ENCODE results near the gene C4BPA.

Gene C4BPA

GRCh38 chr1:207063014-207063413 lies 41.0 kb upstream of the C4BPA start:
- Histone ChIP-seq H3K9me2 (ENCODE audit: low read depth, low read length) (no peaks in the 10 kb centered on the region), H3K79me2 (ENCODE audit: insufficient read depth, low read length) (no peaks in the 10 kb centered on the region), H3K4me3 (ENCODE audit: low read depth, low read length, poor library complexity, severe bottlenecking) (no peak overlapping the region), H3K27me3 (ENCODE audit: insufficient read depth, low read length) (no peaks in the 10 kb centered on the region), H3K9me3 (ENCODE audit: low read length) (no peaks in the 10 kb centered on the region), H3K36me3 (ENCODE audit: insufficient read depth, low read length) (peaks cover 20% of the 10 kb centered on the region; the same call in 1 of the 2 replicates), H3K4me1 (ENCODE audit: insufficient read depth, low read length, severe bottlenecking) (peaks cover 5% of the 10 kb centered on the region), H2AFZ (ENCODE audit: low read length) (no peak overlapping the region), H3K4me2 (ENCODE audit: low read length) (no peak overlapping the region), H3K9ac (ENCODE audit: low read length) (no peak overlapping the region), H3F3A (ENCODE audit: insufficient read depth, low read length) (no peaks in the 10 kb centered on the region), H3K27ac (ENCODE audit: low read depth, low read length, poor library complexity, severe bottlenecking) (no peak overlapping the region), H4K20me1 (ENCODE audit: insufficient read depth, low read length) (no peaks in the 10 kb centered on the region)
- no peak for TF ChIP-seq EZH2 (IDR thresholded peaks at IDR 0.05; ENCODE audit: borderline replicate concordance, low read length)
- TF ChIP-seq, protein P1, sequence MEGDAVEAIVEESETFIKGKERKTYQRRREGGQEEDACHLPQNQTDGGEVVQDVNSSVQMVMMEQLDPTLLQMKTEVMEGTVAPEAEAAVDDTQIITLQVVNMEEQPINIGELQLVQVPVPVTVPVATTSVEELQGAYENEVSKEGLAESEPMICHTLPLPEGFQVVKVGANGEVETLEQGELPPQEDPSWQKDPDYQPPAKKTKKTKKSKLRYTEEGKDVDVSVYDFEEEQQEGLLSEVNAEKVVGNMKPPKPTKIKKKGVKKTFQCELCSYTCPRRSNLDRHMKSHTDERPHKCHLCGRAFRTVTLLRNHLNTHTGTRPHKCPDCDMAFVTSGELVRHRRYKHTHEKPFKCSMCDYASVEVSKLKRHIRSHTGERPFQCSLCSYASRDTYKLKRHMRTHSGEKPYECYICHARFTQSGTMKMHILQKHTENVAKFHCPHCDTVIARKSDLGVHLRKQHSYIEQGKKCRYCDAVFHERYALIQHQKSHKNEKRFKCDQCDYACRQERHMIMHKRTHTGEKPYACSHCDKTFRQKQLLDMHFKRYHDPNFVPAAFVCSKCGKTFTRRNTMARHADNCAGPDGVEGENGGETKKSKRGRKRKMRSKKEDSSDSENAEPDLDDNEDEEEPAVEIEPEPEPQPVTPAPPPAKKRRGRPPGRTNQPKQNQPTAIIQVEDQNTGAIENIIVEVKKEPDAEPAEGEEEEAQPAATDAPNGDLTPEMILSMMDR (IDR thresholded peaks at IDR 0.05; ENCODE audit: low read length): no peak

GRCh38 chr1:207064561-207064960 lies 39.5 kb upstream of the C4BPA start:
- H3K9me3 ChIP-seq (ENCODE audit: low read length): no peaks in the 10 kb centered on the region
- H3K27ac ChIP-seq (ENCODE audit: low read depth, low read length, poor library complexity, severe bottlenecking): no peak overlapping the region
- H3K79me2 ChIP-seq (ENCODE audit: insufficient read depth, low read length): no peaks in the 10 kb centered on the region
- H3K4me3 ChIP-seq (ENCODE audit: low read depth, low read length, poor library complexity, severe bottlenecking): no peak overlapping the region
- H4K20me1 ChIP-seq (ENCODE audit: insufficient read depth, low read length): no peaks in the 10 kb centered on the region
- H3K4me1 ChIP-seq (ENCODE audit: insufficient read depth, low read length, severe bottlenecking): no peaks in the 10 kb centered on the region
- TF ChIP-seq, protein P1 (IDR thresholded peaks at IDR 0.05; ENCODE audit: low read length): no peak
- TF ChIP-seq EZH2 (IDR thresholded peaks at IDR 0.05; ENCODE audit: borderline replicate concordance, low read length): no peak
- no peak overlapping the region for H3K4me2 ChIP-seq (ENCODE audit: low read length)
- H2AFZ ChIP-seq (ENCODE audit: low read length): no peak overlapping the region
- H3K36me3 ChIP-seq (ENCODE audit: insufficient read depth, low read length): peaks cover 23% of the 10 kb centered on the region; the same call in 1 of the 2 replicates
- H3K27me3 ChIP-seq (ENCODE audit: insufficient read depth, low read length): no peaks in the 10 kb centered on the region
- no peaks in the 10 kb centered on the region for H3F3A ChIP-seq (ENCODE audit: insufficient read depth, low read length)
- H3K9me2 ChIP-seq (ENCODE audit: low read depth, low read length): no peaks in the 10 kb centered on the region
- H3K9ac ChIP-seq (ENCODE audit: low read length): no peak overlapping the region

DNA sequence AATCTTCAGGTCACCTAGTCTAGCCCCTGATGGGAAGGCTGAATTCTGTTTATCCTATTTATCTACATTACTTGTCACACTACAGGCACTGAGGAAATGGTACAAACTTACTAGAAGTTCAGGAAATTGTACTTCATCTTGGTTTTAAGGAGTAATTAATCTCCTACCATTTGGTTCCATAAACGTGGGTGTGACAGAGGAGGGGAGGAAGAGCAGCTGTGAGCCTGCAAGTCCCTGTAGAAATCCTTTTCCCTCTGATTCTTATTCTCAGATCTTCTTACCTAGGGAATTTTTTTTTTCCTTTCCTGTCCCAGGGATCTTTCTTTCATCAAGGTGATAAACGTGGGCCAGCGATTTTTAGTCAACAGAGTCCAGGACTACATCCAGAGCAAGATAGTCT lies 36.8 kb upstream of the C4BPA start:
- no peaks in the 10 kb centered on the region for H3K9me2 ChIP-seq (ENCODE audit: low read depth, low read length)
- H4K20me1 ChIP-seq (ENCODE audit: insufficient read depth, low read length): no peaks in the 10 kb centered on the region
- H3K4me3 ChIP-seq (ENCODE audit: low read depth, low read length, poor library complexity, severe bottlenecking): no peak overlapping the region
- no peaks in the 10 kb centered on the region for H3K79me2 ChIP-seq (ENCODE audit: insufficient read depth, low read length)
- no peak overlapping the region for H2AFZ ChIP-seq (ENCODE audit: low read length)
- TF ChIP-seq, protein P1 (IDR thresholded peaks at IDR 0.05; ENCODE audit: low read length): no peak
- H3K4me2 ChIP-seq (ENCODE audit: low read length): no peak overlapping the region
- no peak overlapping the region for H3K9ac ChIP-seq (ENCODE audit: low read length)
- H3F3A ChIP-seq (ENCODE audit: insufficient read depth, low read length): no peaks in the 10 kb centered on the region
- no peaks in the 10 kb centered on the region for H3K27me3 ChIP-seq (ENCODE audit: insufficient read depth, low read length)
- H3K27ac ChIP-seq (ENCODE audit: low read depth, low read length, poor library complexity, severe bottlenecking): no peak overlapping the region
- H3K36me3 ChIP-seq (ENCODE audit: insufficient read depth, low read length): peaks cover 28% of the 10 kb centered on the region; the same call in 1 of the 2 replicates
- H3K9me3 ChIP-seq (ENCODE audit: low read length): no peaks in the 10 kb centered on the region
- H3K4me1 ChIP-seq (ENCODE audit: insufficient read depth, low read length, severe bottlenecking): no peaks in the 10 kb centered on the region
